K562 (cell line): ENCODE results near the gene GATA6. TPM values are rescaled to one million over a fixed set of nuclear protein-coding genes. Genes with fewer than 3 reads are reported as not detected.

ENCODE experiments used
- ATAC-seq: fragments of 200-7000 bp; cut with Tn5 transposase; 3 replicates; pipeline ENCODE4 v1.9.1; 2020; ENCODE audit warnings: moderate library complexity
- BruUV-seq: library from RNA; stranded (reverse); fragments of 400-500 nt; replicated peaks from 2 replicates; lab custom pipeline; 2021; lab: Mats Ljungman, UMichigan
- CTCF ChIA-PET: fragments of 300-600 bp; formaldehyde crosslinking; extraction: SDS; loops from one replicate; lab custom pipeline; 2021; ENCODE audit warnings: low intra/inter-chr PET ratio; lab: Yijun Ruan, JAX
- POLR2A ChIA-PET: fragments of 300-600, 350-650 bp; sonication (Branson Sonifier 250); formaldehyde crosslinking; extraction: SDS; loops from one replicate; lab custom pipeline; 2021; ENCODE audit warnings: antibody characterized with exemption, inconsistent platforms; lab: Yijun Ruan, JAX
- DNase-seq, 4 experiments: peaks; one replicate each; pipeline versions ENCODE4 v3.0.0 to v3.0.0-alpha.2; 2011 to 2018; ENCODE audit warnings: low spot score in 3 of 4, mixed read lengths in 3 of 4; ENCODE audit errors: extremely low read depth in 1 of 4
- FAIRE-seq: peaks from 2 replicates; lab custom pipeline; 2011; peaks lifted over from hg19 to GRCh38; lab: Jason Lieb, UNC
- H2AFZ ChIP-seq: 2 replicates; pipeline ENCODE4 v1.6.0; 2011; ENCODE audit warnings: low read depth, low read length, control low read depth, inconsistent platforms
- H3K27ac ChIP-seq: fragments of 200-600 bp; 3 replicates; pipeline ENCODE4 v1.8.0; 2011; ENCODE audit warnings: low read depth, mild to moderate bottlenecking, control low read depth, inconsistent platforms, low read length, moderate library complexity, mixed read lengths; ENCODE audit errors: extremely low read depth
- H3K27me3 ChIP-seq, 2 experiments: fragments of 300-600 bp in 1 of 2; 2 replicates in 1 of 2; 3 replicates in 1 of 2; pipeline versions ENCODE4 v1.6.0 to v1.8.0; 2011; ENCODE audit warnings: inconsistent platforms in 2 of 2, low read length in 2 of 2, mild to moderate bottlenecking in 1 of 2, mixed read lengths in 1 of 2, moderate library complexity in 1 of 2; ENCODE audit not compliant: control insufficient read depth in 2 of 2, insufficient read depth in 2 of 2
- H3K36me3 ChIP-seq: fragments of 300-600 bp; 3 replicates; pipeline ENCODE4 v1.8.0; 2011; ENCODE audit warnings: mild to moderate bottlenecking, low read length, inconsistent platforms; ENCODE audit not compliant: control insufficient read depth, insufficient read depth
- H3K4me1 ChIP-seq, 2 experiments: fragments of 200-600 bp in 1 of 2; replicated peaks in 1 of 2; 2 replicates in 1 of 2; 3 replicates in 1 of 2; pipeline versions ENCODE4 v1.5.1 to v1.8.0; 2011; ENCODE audit warnings: inconsistent platforms in 2 of 2, low read length in 2 of 2, mild to moderate bottlenecking in 1 of 2, mixed read lengths in 1 of 2, moderate library complexity in 1 of 2; ENCODE audit not compliant: control insufficient read depth in 2 of 2, insufficient read depth in 2 of 2
- H3K4me2 ChIP-seq: 2 replicates; pipeline ENCODE4 v1.6.1; 2011; ENCODE audit warnings: low read length, control low read depth, inconsistent platforms, mixed read lengths; ENCODE audit not compliant: insufficient read depth
- H3K4me3 ChIP-seq: fragments of 200-600 bp; sonication (generic), shearing (Covaris generic); 2 replicates; pipeline ENCODE4 v1.5.1; 2016; ENCODE audit warnings: control low read depth, inconsistent platforms
- H3K79me2 ChIP-seq: fragments of 200-600 bp; 3 replicates; pipeline ENCODE4 v1.8.0; 2011; ENCODE audit warnings: low read length, inconsistent platforms; ENCODE audit not compliant: control insufficient read depth, insufficient read depth
- H3K9ac ChIP-seq, 2 experiments: 2 replicates each; pipeline versions ENCODE4 v1.6.0 to v1.6.1; 2011; ENCODE audit warnings: low read depth in 2 of 2, low read length in 2 of 2, control low read depth in 1 of 2, inconsistent platforms in 1 of 2, mild to moderate bottlenecking in 1 of 2, mixed read lengths in 1 of 2; ENCODE audit not compliant: insufficient read depth in 1 of 2
- H3K9me1 ChIP-seq: one replicate; pipeline ENCODE4 v1.6.0; 2011; ENCODE audit warnings: inconsistent platforms, mild to moderate bottlenecking, low read length, moderate library complexity; ENCODE audit not compliant: control insufficient read depth, insufficient read depth
- H3K9me3 ChIP-seq: replicated peaks from 2 replicates; pipeline ENCODE4 v1.5.1; 2011; ENCODE audit warnings: low read depth, low read length, inconsistent platforms; ENCODE audit not compliant: control insufficient read depth, insufficient read depth
- H4K20me1 ChIP-seq: replicated peaks from 2 replicates; pipeline ENCODE4 v1.6.1; 2011; ENCODE audit warnings: low read length, inconsistent platforms, mixed read lengths; ENCODE audit not compliant: control insufficient read depth, insufficient read depth
- DNMT1 ChIP-seq: fragments of 450-650 bp; IDR thresholded peaks from 2 replicates; pipeline ENCODE4 v1.6.1; 2016; ENCODE audit warnings: antibody characterized with exemption, mild to moderate bottlenecking
- IFI16 ChIP-seq: fragments of 250-450 bp; sonication (Bioruptor Pico); IDR thresholded peaks from 2 replicates; pipeline ENCODE4 v2.1.2; 2022; ENCODE audit warnings: mild to moderate bottlenecking, inconsistent platforms
- POLR2B ChIP-seq: fragments of 450-650 bp; IDR thresholded peaks from 2 replicates; pipeline ENCODE4 v1.6.1; 2018; ENCODE audit warnings: low read depth; ENCODE audit not compliant: partially characterized antibody
- RAD21 ChIP-seq, 2 experiments: fragments of 250-450 bp in 1 of 2; fragments of 450-650 bp in 1 of 2; sonication (Bioruptor Pico) in 1 of 2; formaldehyde crosslinking in 1 of 2; IDR thresholded peaks in 1 of 2; conservative IDR thresholded peaks in 1 of 2; 2 replicates each; pipeline versions ENCODE4 v1.4.0 to v1.8.0; 2020 to 2022; ENCODE audit warnings: mild to moderate bottlenecking in 2 of 2, moderate library complexity in 1 of 2
- ZNF24 ChIP-seq: fragments of 450-650 bp; IDR thresholded peaks from 2 replicates; pipeline ENCODE4 v1.6.1; 2016
- ZNF280B ChIP-seq: fragments of 250-450 bp; sonication (Bioruptor Pico); IDR thresholded peaks from 2 replicates; pipeline ENCODE4 v1.5.1; 2021; ENCODE audit warnings: mild to moderate bottlenecking
- ZNF583 ChIP-seq: fragments of 250-450 bp; sonication (Bioruptor Pico); IDR thresholded peaks from 2 replicates; pipeline ENCODE4 v1.4.0; 2020
- WGBS: fragments of 100-300 bp; shearing (Covaris generic); methylation state at CpG from one replicate; pipeline ENCODE4 v1.1.6; 2016; ENCODE audit warnings: low coverage, mixed read lengths; ENCODE audit not compliant: insufficient coverage; ENCODE audit errors: missing lambda C conversion rate; 5-methylcytosine and 5-hydroxymethylcytosine counted together
- in situ Hi-C: fragments of 300-500 bp; cut with MboI; formaldehyde crosslinking; loops from 4 replicates; pipeline ENCODE4 v1.15.0; 2018; ENCODE audit warnings: inconsistent platforms, mixed read lengths
- intact Hi-C: fragments of 100-400 bp; cut with micrococcal nuclease; formaldehyde crosslinking; loops from 2 replicates; pipeline ENCODE4 v1.14.2; 2022
- polyA plus RNA-seq, 8 experiments: library from polyadenylated mRNA; depleted of rRNA in 4 of 8; stranded (reverse) in 5 of 8; unstranded in 3 of 8; fragments of >200 nt; fragmentation: Nextera tagmentation in 2 of 8; fragmentation: Illumina TruSeq in 1 of 8; extraction: Ambion mirVana in 2 of 8; extraction: Trizol in 1 of 8; gene quantifications; 2 replicates each; pipeline versions ENCODE4 v1.2.1 to v1.2.3, GENCODE V29; 2011 to 2014; ENCODE audit warnings: inconsistent platforms in 1 of 8, missing spikeins in 1 of 8
- total RNA-seq, 7 experiments: library from RNA; depleted of rRNA in 6 of 7; stranded (reverse); fragments of >200 nt in 6 of 7; fragmentation: Illumina TruSeq in 2 of 7; extraction: Trizol in 2 of 7; gene quantifications; 2 replicates each; pipeline versions ENCODE4 v1.2.1 to v1.2.3, GENCODE V29; 2011 to 2021; ENCODE audit warnings: low replicate concordance in 1 of 7
- TF ChIP-seq, protein P1 (sequence below): fragments of 450-650 bp; formaldehyde crosslinking; IDR thresholded peaks from 2 replicates; pipeline ENCODE4 v1.4.0; 2022; ENCODE audit warnings: missing genetic modification characterization

Gene GATA6
- total and polyA plus RNA-seq, 9 of the 15 experiments (the other 6 are each of a cell fraction or from before 2014, with no cell fraction given) = 0.01 to 0.24 (median 0.16) TPM; not detected in 5

DNA sequence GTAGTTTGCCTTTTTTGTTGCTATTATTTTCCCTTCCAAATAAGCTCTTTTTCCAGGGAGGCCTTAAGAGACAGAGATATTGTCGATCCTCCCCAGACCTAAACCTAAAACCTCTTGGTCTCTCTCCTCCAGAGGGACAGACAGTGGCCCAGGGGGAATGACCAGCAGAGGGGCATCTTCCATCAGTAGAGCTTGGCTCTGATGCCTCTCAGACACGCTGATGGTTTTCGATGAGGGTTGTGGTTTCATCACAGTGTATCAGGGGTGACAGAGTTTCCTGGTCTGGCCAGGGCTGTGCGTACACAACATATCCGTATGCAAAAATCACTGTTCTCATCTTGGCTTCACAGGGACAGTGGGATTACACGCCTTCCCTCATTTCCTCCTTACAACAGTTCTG is 68.6 kb downstream of the GATA6 start:
- no peaks in the 10 kb centered on the region for H4K20me1 ChIP-seq
- no peak overlapping the region for H3K9ac ChIP-seq
- H3K4me2 ChIP-seq = no peak overlapping the region
- ATAC-seq = no peak; the same call in 1 of the 3 replicates
- no peaks in the 10 kb centered on the region for H3K36me3 ChIP-seq
- no TSS peak for BruUV-seq
- under 1% methylated on average over 6 of the region's 6 CpGs for WGBS
- H3K27me3 ChIP-seq = peaks cover 22 to 31% of the 10 kb centered on the region in 2 experiments
- DNase-seq = no peak
- in situ Hi-C loops = no loop called here
- no peaks in the 10 kb centered on the region for H3K79me2 ChIP-seq
- no peaks in the 10 kb centered on the region for H3K4me1 ChIP-seq
- FAIRE-seq = no peak
- TF ChIP-seq IFI16 (CRISPR knock-in tag) = no peak
- peak in 1 of 2 experiments; percentile 14; a peak in 2 of 4 replicates for TF ChIP-seq RAD21 (CRISPR knock-in tag; conservative IDR thresholded peaks at IDR 0.05 in 1 of 2, IDR thresholded peaks at IDR 0.05 in 1 of 2)
- TF ChIP-seq ZNF24 = no peak
- TF ChIP-seq POLR2B = no peak
- H3K9me3 ChIP-seq = no peaks in the 10 kb centered on the region
- no peak overlapping the region for H2AFZ ChIP-seq
- H3K9me1 ChIP-seq = no peaks in the 10 kb centered on the region
- H3K27ac ChIP-seq = no peak overlapping the region
- ChIA-PET CTCF (no interaction called here), POLR2A (interaction anchor here (0.6 to 0.8 kb wide), 2 partner anchors 15 to 162 kb away, joined by 3 read pairs; no protein-coding TSS in a partner anchor)
- intact Hi-C loops = no loop called here
- H3K4me3 ChIP-seq = no peak overlapping the region

GRCh38 chr18:22238681-22239080 is 69.3 kb downstream of the GATA6 start:
- no peaks in the 10 kb centered on the region for H3K79me2 ChIP-seq
- no peak overlapping the region for H2AFZ ChIP-seq
- DNase-seq (no peak), ATAC-seq (no peak), FAIRE-seq (no peak)
- 0% methylated on average over 6 of the region's 6 CpGs for WGBS
- no peak overlapping the region for H3K4me3 ChIP-seq
- in situ Hi-C loops (no loop called here), intact Hi-C loops (no loop called here)
- H3K9me1 ChIP-seq = no peaks in the 10 kb centered on the region
- no peaks in the 10 kb centered on the region for H3K9me3 ChIP-seq
- H3K27ac ChIP-seq = no peak overlapping the region
- H3K27me3 ChIP-seq = peaks cover 23 to 31% of the 10 kb centered on the region in 2 experiments
- no peaks in the 10 kb centered on the region for H3K4me1 ChIP-seq
- no peak overlapping the region for H3K9ac ChIP-seq
- H4K20me1 ChIP-seq = no peaks in the 10 kb centered on the region
- ChIA-PET CTCF (no interaction called here), POLR2A (interaction anchor here (0.6 kb wide), 1 partner anchor 15 kb away, joined by 3 read pairs; no protein-coding TSS in a partner anchor)
- BruUV-seq = no TSS peak
- H3K36me3 ChIP-seq = no peaks in the 10 kb centered on the region
- no peak overlapping the region for H3K4me2 ChIP-seq
- TF ChIP-seq ZNF280B (CRISPR knock-in tag) (no peak), DNMT1 (no peak), ZNF583 (CRISPR knock-in tag) (no peak)
- TF ChIP-seq, protein P1, sequence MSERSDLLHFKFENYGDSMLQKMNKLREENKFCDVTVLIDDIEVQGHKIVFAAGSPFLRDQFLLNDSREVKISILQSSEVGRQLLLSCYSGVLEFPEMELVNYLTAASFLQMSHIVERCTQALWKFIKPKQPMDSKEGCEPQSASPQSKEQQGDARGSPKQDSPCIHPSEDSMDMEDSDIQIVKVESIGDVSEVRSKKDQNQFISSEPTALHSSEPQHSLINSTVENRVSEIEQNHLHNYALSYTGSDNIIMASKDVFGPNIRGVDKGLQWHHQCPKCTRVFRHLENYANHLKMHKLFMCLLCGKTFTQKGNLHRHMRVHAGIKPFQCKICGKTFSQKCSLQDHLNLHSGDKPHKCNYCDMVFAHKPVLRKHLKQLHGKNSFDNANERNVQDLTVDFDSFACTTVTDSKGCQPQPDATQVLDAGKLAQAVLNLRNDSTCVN (CRISPR knock-in tag) = no peak
